Progenitor cell of endocrine pancreas (in vitro differentiated cells): ENCODE data around the gene RALGAPA2. TPM values are rescaled to one million over a fixed set of nuclear protein-coding genes. Genes with fewer than 3 reads are reported as not detected.

ENCODE experiments used
- DNase-seq: peaks from one replicate; pipeline ENCODE4 v3.0.0; 2021; ENCODE audit warnings: low spot score; ENCODE audit not compliant: unreplicated experiment
- H3K27ac Mint-ChIP-seq: 2 replicates; pipeline ENCODE4 v1.8.0; 2021; ENCODE audit warnings: mild to moderate bottlenecking, moderate library complexity, mixed read lengths
- H3K27me3 Mint-ChIP-seq: 2 replicates; pipeline ENCODE4 v1.8.0; 2021; ENCODE audit warnings: mixed read lengths
- H3K36me3 Mint-ChIP-seq: 2 replicates; pipeline ENCODE4 v1.8.0; 2022; ENCODE audit warnings: mixed read lengths; ENCODE audit not compliant: insufficient read depth
- H3K4me1 Mint-ChIP-seq: 2 replicates; pipeline ENCODE4 v1.8.0; 2021; ENCODE audit warnings: low read depth, mixed read lengths
- H3K4me3 Mint-ChIP-seq: 2 replicates; pipeline ENCODE4 v1.8.0; 2021; ENCODE audit warnings: low read depth, mild to moderate bottlenecking, moderate library complexity, mixed read lengths
- H3K9me3 Mint-ChIP-seq: 2 replicates; pipeline ENCODE4 v1.8.0; 2021; ENCODE audit warnings: low read depth, mixed read lengths
- CTCF ChIP-seq: fragments of 200-600 bp; sonication (generic); IDR thresholded peaks from one replicate; pipeline ENCODE4 v1.5.0; 2021; ENCODE audit warnings: antibody characterized with exemption, mild to moderate bottlenecking; ENCODE audit not compliant: unreplicated experiment
- total RNA-seq: library from RNA; stranded (reverse); gene quantifications from 2 replicates; pipeline ENCODE4 v1.2.1, GENCODE V29; 2021

Gene RALGAPA2
- total RNA-seq, 1 donor from 2014 or later = 109 TPM

DNA sequence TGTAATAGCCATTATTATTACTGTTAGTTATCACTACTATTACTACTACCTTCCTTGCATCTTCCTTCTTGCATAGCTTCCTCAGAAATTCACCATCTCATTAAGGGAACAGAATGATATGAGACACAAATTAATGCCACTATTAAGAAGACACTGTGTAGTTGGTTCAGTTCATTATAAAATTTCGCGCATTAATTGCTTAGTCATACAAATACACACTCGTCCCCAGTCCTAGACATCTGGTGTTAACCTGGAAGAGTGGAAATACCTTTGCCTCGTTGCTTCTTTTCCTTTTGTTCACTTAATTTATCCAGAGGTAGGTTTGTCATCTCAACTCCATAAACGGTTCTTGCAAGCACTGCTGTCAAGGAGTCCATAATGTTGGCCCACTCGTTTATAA lies 107.5 kb downstream of the RALGAPA2 start:
- Mint-ChIP-seq H3K9me3 (no peaks in the 10 kb centered on the region), H3K27ac (no peak overlapping the region), H3K4me1 (no peaks in the 10 kb centered on the region), H3K36me3 (peaks cover 26% of the 10 kb centered on the region), H3K27me3 (no peaks in the 10 kb centered on the region), H3K4me3 (no peak overlapping the region)
- TF ChIP-seq CTCF = no peak
- DNase-seq = no peak

DNA sequence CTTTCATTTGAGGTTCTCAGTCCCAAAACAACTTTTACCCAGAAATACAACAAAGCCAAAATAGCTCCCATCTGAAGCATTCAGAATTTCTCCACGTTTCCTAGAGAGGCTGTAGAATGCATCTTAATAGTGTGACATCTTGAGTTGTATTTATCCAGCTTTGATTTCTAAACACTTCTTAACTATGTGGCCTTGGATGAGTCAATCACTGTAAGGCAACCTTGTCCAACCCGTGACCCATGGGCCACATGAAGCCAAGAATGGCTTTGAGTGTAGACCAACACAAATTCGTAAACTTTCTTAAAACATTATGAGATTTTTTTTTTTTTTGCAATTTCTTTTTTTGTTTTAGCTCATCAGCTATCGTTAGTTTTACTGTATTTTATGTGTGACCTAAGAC lies 108.1 kb downstream of the RALGAPA2 start:
- peaks cover 23% of the 10 kb centered on the region for H3K36me3 Mint-ChIP-seq
- H3K9me3 Mint-ChIP-seq = no peaks in the 10 kb centered on the region
- H3K27ac Mint-ChIP-seq = no peak overlapping the region

DNA sequence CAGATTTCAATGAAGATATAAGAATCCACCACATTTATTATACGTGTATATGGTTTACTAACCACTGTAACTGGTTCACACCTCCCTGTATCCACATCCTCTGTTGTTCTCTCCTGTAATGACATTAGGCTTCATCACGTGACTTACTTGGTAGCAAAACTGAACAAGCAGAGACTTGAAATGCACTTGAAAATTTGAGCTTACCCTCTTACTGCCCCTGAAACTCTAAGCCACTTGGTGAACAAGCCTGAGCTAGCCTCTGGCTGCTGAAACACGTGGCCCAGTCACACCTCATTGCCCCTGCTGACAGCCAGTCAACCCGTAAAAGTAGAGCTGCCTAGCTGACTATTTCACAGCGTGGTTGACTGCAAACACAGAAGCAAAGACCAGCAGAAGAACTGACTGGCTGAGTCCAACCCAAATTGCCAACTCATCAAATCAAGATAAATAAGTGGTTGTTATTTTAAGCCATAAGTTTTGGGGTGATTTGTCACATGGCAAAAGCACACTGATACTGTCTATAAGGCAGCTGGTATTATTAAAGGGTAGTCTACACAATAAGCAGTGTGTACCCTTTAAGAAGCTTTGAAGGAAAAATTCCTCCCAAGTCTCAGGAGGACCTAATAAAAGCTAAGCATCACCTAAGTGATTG lies 109.0 kb downstream of the RALGAPA2 start:
- peaks cover 24% of the 10 kb centered on the region for H3K36me3 Mint-ChIP-seq
- no peaks in the 10 kb centered on the region for H3K4me1 Mint-ChIP-seq
- H3K27me3 Mint-ChIP-seq = no peaks in the 10 kb centered on the region
- no peak for TF ChIP-seq CTCF
- H3K4me3 Mint-ChIP-seq = no peak overlapping the region
- no peaks in the 10 kb centered on the region for H3K9me3 Mint-ChIP-seq
- DNase-seq = no peak
- H3K27ac Mint-ChIP-seq = peak overlapping the region; percentile 46

More for the DNA sequence above, 108.1 kb downstream of the RALGAPA2 start:
- no peak for DNase-seq
- H3K27me3 Mint-ChIP-seq = no peaks in the 10 kb centered on the region
- H3K4me1 Mint-ChIP-seq = no peaks in the 10 kb centered on the region
- TF ChIP-seq CTCF = no peak
- no peak overlapping the region for H3K4me3 Mint-ChIP-seq

DNA sequence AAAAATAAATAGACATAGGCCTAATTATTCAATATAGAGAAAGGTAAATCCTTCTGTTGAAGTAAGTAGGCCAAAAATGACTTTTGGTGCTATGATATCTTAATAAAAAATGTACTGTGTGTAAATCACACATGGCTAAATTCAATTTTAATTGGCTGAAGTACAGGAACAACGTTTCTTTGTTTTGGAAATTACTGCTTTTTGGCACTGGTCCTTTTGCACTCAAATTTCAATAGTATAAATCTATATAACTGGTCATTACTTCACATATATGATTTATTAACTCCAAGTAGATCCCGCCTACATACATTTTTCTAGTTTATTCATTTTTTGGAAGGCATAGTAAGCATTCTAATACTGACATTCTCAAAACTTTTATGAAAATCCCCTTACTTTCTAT lies 114.5 kb downstream of the RALGAPA2 start:
- H3K4me3 Mint-ChIP-seq = no peak overlapping the region
- no peaks in the 10 kb centered on the region for H3K27me3 Mint-ChIP-seq
- H3K36me3 Mint-ChIP-seq = peaks cover 19% of the 10 kb centered on the region
- no peak for DNase-seq
- no peaks in the 10 kb centered on the region for H3K9me3 Mint-ChIP-seq
- no peaks in the 10 kb centered on the region for H3K4me1 Mint-ChIP-seq
- H3K27ac Mint-ChIP-seq = no peak overlapping the region
- no peak for TF ChIP-seq CTCF

DNA sequence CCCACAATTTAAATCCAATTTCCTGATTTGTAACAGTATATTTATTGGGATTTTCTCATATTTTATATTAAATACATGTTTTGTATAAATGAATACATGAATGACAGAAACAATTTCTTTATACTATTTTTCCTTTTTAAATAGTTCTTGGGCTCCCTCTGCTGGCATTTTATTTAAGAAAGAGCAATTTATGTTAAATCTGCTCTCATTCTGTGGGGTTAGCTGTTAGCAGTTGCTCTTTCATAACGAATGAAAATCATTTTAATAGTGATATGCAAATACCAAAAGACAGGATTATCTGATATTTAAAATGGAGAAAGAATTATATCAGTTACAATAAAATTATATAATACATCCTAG lies 118.3 kb downstream of the RALGAPA2 start:
- H3K27me3 Mint-ChIP-seq = no peaks in the 10 kb centered on the region
- H3K36me3 Mint-ChIP-seq = peaks cover 20% of the 10 kb centered on the region
- H3K27ac Mint-ChIP-seq = no peak overlapping the region

More for the DNA sequence above, 118.3 kb downstream of the RALGAPA2 start:
- Mint-ChIP-seq H3K4me1 (no peaks in the 10 kb centered on the region), H3K4me3 (no peak overlapping the region), H3K9me3 (no peaks in the 10 kb centered on the region)
- peak; percentile 28 for TF ChIP-seq CTCF
- DNase-seq = no peak
